ENCODE measurements around the gene RELT.

GRCh38 chr11:73396251-73396930 lies 20.2 kb downstream of the RELT start:
- TF ChIP-seq, protein P1, sequence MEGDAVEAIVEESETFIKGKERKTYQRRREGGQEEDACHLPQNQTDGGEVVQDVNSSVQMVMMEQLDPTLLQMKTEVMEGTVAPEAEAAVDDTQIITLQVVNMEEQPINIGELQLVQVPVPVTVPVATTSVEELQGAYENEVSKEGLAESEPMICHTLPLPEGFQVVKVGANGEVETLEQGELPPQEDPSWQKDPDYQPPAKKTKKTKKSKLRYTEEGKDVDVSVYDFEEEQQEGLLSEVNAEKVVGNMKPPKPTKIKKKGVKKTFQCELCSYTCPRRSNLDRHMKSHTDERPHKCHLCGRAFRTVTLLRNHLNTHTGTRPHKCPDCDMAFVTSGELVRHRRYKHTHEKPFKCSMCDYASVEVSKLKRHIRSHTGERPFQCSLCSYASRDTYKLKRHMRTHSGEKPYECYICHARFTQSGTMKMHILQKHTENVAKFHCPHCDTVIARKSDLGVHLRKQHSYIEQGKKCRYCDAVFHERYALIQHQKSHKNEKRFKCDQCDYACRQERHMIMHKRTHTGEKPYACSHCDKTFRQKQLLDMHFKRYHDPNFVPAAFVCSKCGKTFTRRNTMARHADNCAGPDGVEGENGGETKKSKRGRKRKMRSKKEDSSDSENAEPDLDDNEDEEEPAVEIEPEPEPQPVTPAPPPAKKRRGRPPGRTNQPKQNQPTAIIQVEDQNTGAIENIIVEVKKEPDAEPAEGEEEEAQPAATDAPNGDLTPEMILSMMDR (IDR thresholded peaks at IDR 0.05) = no peak
- TF ChIP-seq POLR2A (IDR thresholded peaks at IDR 0.05) = no peak
